ENCODE measurements around the gene XPA. TPM values are rescaled to one million over a fixed set of nuclear protein-coding genes. Genes with fewer than 3 reads are reported as not detected.

Gene XPA
- total and polyA plus RNA-seq, 2 experiments from 2014 or later, result 21.1 to 31.5 TPM

DNA sequence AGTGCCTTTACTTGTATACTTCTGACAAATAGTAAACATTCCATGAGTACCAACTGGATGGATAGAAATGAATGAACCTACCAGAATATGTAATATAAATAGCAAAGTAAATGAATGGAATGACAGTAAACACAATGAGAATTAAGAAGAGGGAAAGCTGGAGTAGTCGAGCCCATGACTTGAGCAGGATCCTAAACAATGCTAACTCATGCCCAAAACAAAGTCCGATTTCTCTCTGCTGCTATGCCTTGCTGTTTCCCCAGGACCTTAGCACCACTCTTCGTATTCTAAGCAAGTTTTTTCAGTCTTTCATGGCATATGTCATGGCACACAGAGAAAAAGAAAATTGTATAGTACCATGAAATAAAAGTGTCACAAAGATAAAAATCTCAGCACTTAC lies 1.8 kb downstream of the XPA start:
- Histone ChIP-seq H3K9me3 (ENCODE audit: low read depth) (no peaks in the 10 kb centered on the region), H3K27me3 (no peaks in the 10 kb centered on the region), H3K4me3 (no peak overlapping the region), H3K36me3 (peaks cover 10% of the 10 kb centered on the region), H3K27ac (no peak overlapping the region), H3K4me1 (ENCODE audit: low read depth) (peaks cover 8% of the 10 kb centered on the region)
- no peak for DNase-seq (ENCODE audit: low read depth in 1 of 2, low spot score in 1 of 2)
- TF ChIP-seq CTCF (IDR thresholded peaks at IDR 0.05; ENCODE audit: low read depth, low read length), result no peak

- no peak for TF ChIP-seq CTCF (IDR thresholded peaks at IDR 0.05; ENCODE audit: low read depth, low read length)
These were observed 2.4 kb downstream of the XPA start for GRCh38 chr9:97694769-97695168.

GRCh38 chr9:97689401-97690180 lies 7.5 kb downstream of the XPA start:
- TF ChIP-seq CTCF (IDR thresholded peaks at IDR 0.05; ENCODE audit: low read depth, low read length), result no peak
- no peak overlapping the region for H3K27ac ChIP-seq
- no peak for DNase-seq (ENCODE audit: low read depth in 1 of 2, low spot score in 1 of 2)
- H3K4me3 ChIP-seq, result no peak overlapping the region
- H3K36me3 ChIP-seq, result peaks cover 20% of the 10 kb centered on the region
- H3K4me1 ChIP-seq (ENCODE audit: low read depth), result peaks cover 4% of the 10 kb centered on the region
- H3K9me3 ChIP-seq (ENCODE audit: low read depth), result no peaks in the 10 kb centered on the region
- no peaks in the 10 kb centered on the region for H3K27me3 ChIP-seq

More at GRCh38 chr9:97694769-97695168, 2.4 kb downstream of the XPA start:
- no peaks in the 10 kb centered on the region for H3K9me3 ChIP-seq (ENCODE audit: low read depth)
- no peak overlapping the region for H3K27ac ChIP-seq
- no peaks in the 10 kb centered on the region for H3K27me3 ChIP-seq
- peaks cover 10% of the 10 kb centered on the region for H3K36me3 ChIP-seq
- no peak overlapping the region for H3K4me3 ChIP-seq
- H3K4me1 ChIP-seq (ENCODE audit: low read depth), result peaks cover 9% of the 10 kb centered on the region
- no peak for DNase-seq (ENCODE audit: low read depth in 1 of 2, low spot score in 1 of 2)

- no peak overlapping the region for H3K4me3 ChIP-seq
- no peaks in the 10 kb centered on the region for H3K9me3 ChIP-seq (ENCODE audit: low read depth)
- peaks cover 30% of the 10 kb centered on the region for H3K36me3 ChIP-seq
- no peak for TF ChIP-seq CTCF (IDR thresholded peaks at IDR 0.05; ENCODE audit: low read depth, low read length)
- H3K27ac ChIP-seq, result no peak overlapping the region
- H3K27me3 ChIP-seq, result no peaks in the 10 kb centered on the region
- no peak for DNase-seq (ENCODE audit: low read depth in 1 of 2, low spot score in 1 of 2)
- H3K4me1 ChIP-seq (ENCODE audit: low read depth), result peaks cover 4% of the 10 kb centered on the region
These were observed 8.5 kb downstream of the XPA start for GRCh38 chr9:97688654-97689053.

GRCh38 chr9:97682242-97682641 lies 14.9 kb downstream of the XPA start:
- H3K9me3 ChIP-seq (ENCODE audit: low read depth), result no peaks in the 10 kb centered on the region
- peaks cover 51% of the 10 kb centered on the region for H3K36me3 ChIP-seq
- DNase-seq (ENCODE audit: low read depth in 1 of 2, low spot score in 1 of 2), result no peak
- no peaks in the 10 kb centered on the region for H3K4me1 ChIP-seq (ENCODE audit: low read depth)
- H3K27ac ChIP-seq, result peak overlapping the region; percentile 51
- TF ChIP-seq CTCF (IDR thresholded peaks at IDR 0.05; ENCODE audit: low read depth, low read length), result no peak
- no peaks in the 10 kb centered on the region for H3K27me3 ChIP-seq
- no peak overlapping the region for H3K4me3 ChIP-seq

Measured in cardiac muscle cell (in vitro differentiated cells and primary cell).